GM15510 (cell line): ENCODE measurements around the gene BLNK.

ENCODE experiments used
- POLR2A ChIP-seq: IDR thresholded peaks from 3 replicates; pipeline ENCODE4 v1.6.1; 2011; ENCODE audit warnings: borderline replicate concordance; ENCODE audit not compliant: insufficient read length; ENCODE audit errors: extremely low read depth

Gene BLNK

GRCh38 chr10:96292971-96293920 lies 21.9 kb upstream of the BLNK start:
- TF ChIP-seq POLR2A = no peak

DNA sequence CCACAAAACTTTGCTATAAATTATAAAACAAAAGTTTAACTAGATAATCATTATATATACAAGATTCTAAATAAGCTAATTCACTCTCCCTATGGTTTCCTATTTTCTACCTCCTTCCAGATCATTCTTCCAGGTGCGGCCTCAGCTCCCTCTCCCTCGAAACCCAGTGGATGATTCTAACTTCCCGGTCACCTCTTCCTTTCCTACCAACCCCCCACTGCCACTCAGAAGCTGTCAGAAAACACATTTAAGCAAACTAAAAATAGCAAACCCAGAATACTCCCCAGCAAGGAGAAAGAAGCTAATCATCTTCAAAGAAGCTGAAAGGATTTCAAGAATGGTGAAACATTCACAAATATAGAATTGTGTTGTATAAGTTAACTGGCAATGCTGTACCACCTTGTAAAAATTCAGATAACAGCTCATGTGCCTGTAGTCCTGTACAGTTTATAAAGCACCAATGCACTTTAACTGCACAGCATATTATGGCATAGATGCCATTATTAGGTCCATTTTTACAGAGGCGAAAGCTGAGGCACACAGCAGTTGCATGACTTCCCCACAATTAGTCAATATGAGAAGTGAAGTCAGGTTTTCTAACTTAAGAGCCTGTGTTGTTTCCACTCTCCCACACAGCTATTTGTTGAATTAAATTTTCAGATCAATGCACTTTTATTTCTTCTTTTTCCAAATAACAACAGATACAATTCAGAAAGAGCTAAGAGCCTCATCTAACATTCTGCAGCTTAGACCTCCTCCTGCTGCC lies 19.2 kb upstream of the BLNK start:
- TF ChIP-seq POLR2A = no peak

DNA sequence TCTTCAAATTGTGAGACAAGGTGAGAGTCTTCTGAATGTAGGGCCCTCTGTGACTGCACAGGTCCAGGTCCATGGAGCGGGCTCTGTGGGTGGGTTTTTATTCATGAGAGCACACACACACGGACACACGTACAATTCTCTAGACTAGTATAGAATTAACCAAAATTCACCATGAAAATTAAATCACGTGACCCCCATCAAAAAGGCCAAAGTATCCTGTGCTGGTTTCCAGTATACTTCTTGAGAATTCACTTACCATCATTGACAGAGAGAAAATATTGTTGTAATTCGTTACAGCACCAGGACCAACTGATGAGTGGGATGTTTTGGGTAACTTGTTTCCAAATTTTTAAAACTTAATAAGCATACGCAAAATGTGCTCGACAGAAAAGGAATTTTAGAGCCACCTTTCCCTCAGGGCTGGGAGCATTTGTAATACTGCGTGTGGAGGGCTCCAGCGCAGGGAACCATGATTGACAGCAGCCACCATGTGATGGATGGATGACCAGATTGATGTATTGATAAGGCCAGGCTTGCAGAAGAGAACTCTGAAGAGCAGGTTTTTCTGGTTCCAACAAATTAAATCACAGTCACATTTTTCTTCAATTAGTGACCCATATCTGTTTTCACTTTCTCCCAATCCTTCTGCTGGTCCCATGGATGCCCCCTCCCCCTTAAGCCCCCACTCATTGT lies 18.0 kb upstream of the BLNK start:
- TF ChIP-seq POLR2A = no peak

- peak; percentile 40 for TF ChIP-seq POLR2A
These were observed 16.8 kb upstream of the BLNK start for GRCh38 chr10:96288151-96288621.

DNA sequence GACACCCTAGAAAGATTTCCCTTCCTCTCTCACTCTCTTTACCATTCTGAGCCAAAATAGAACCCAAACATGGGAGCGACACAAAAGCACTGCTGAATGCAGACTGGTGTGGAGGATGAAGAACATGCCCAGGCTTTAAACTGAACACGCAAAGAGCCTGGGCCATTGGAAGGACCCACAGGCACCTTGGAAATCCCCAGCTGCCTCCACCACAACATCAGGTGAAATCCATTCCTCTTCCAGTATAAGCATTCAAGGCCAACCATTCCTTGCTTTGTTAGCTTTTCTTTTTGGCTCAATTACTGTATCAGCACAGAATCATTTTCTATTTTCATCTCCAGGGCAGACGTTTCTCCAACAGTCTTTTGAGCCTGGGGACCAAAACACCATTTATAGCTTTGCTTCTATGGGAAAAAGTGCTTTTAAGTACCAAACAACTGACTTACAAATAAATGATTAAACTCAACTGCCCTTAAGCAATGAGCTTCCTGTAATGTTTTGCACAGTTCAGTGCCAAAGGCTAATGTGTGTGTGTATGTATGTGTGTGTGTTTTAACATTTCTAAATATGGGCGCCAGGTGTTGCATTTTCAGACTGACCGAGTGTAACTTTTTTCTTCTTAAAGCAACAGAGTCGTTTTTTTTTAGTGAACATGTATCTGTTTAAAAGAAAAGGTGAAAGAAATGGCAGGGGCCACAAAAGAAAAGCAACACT lies 16.2 kb upstream of the BLNK start:
- TF ChIP-seq POLR2A = no peak

DNA sequence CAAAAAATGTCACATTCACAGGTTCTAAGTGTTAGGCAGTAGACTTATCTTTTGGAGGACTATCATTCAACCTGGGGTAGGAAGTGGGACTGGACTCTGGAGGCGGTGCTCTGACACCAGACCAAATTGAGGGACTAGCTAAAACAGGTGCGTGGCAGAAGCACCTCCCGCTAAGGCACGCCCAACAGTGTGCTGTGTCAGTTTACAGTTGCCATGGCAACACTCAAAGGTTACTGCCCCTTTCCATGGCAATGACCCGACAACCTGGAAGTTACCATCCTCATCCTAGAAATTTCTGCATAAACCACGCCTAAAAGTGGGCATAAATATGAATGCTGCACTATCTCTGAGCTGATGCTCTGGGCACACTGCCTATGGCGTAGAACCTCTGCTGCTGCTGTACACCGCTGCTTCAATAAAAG lies 14.0 kb upstream of the BLNK start:
- TF ChIP-seq POLR2A = no peak

GRCh38 chr10:96283756-96284155 lies 12.4 kb upstream of the BLNK start:
- no peak for TF ChIP-seq POLR2A

- TF ChIP-seq POLR2A = no peak
These were observed 12.0 kb upstream of the BLNK start for GRCh38 chr10:96283351-96283750.

- TF ChIP-seq POLR2A = no peak
These were observed 10.2 kb upstream of the BLNK start for GRCh38 chr10:96281444-96282029.

DNA sequence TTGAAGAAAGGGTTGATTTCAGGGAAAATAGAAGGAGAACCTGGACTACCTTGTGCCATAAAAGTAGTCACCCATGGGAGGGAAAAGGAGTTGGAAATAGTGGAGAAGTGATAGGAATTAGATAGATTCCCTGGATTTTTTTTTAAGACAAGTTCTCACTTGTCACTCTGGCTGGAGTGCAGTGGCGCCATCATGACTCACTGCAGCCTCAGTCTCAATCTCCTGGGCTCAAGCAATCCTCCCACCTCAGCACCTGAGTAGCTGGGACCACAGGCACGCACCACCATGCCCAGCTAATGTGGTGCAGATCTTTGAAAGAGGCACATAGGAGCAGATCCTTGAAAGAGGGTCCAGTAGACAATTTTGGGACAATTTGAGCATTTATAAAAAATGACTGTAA lies 9.5 kb upstream of the BLNK start:
- no peak for TF ChIP-seq POLR2A

- TF ChIP-seq POLR2A = no peak
These were observed 7.8 kb upstream of the BLNK start for GRCh38 chr10:96279191-96279641.

- no peak for TF ChIP-seq POLR2A
These were observed 5.5 kb upstream of the BLNK start for GRCh38 chr10:96276831-96277230.

DNA sequence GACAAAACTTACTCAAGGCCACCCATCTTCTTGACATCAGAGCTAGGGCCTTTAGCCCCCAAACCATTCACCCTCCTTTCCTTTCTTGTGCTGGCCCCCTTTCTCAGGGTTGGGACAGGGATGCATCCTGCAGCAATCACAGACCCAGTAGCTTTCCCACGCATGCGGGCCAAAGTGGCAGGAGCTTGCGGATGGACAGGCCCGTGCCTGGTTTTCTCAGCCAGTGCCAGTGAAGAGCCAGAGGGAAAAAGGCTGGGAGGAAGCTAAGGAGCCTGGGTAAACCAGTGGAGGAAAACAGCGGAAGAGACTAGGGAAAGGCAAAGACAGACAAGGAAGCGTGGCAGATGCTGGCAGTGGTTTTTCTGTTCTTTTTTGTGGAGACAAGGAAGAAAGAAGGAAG lies 5.1 kb upstream of the BLNK start:
- TF ChIP-seq POLR2A = no peak
